Measurements from ENCODE around the gene GARIN5B.
A peak's percentile ranks its signal among the peaks of the same experiment; 100 is the strongest.
"Not testable (repeated sequence)": the region's sequence is repeated elsewhere in the genome, so short reads cannot be mapped to it uniquely, and the experiment has no call there.

Gene GARIN5B

GRCh38 chr19:55346725-55347441 is 16.2 kb downstream of the GARIN5B start:
- DNase-seq: no peak

- no peak for DNase-seq
These were observed 17.0 kb downstream of the GARIN5B start for GRCh38 chr19:55345818-55346724.

GRCh38 chr19:55345101-55345817 is 17.8 kb downstream of the GARIN5B start:
- DNase-seq: no peak

- DNase-seq: no peak
These were observed 18.6 kb downstream of the GARIN5B start for GRCh38 chr19:55344444-55344843.

- no peak for DNase-seq
These were observed 21.2 kb downstream of the GARIN5B start for GRCh38 chr19:55341595-55342531.

- peak; percentile 84 for DNase-seq
These were observed 21.9 kb downstream of the GARIN5B start for GRCh38 chr19:55341171-55341588.

- no peak for DNase-seq
These were observed 22.3 kb downstream of the GARIN5B start for GRCh38 chr19:55340784-55341147.

GRCh38 chr19:55339889-55340783 is 22.9 kb downstream of the GARIN5B start:
- no peak for DNase-seq

GRCh38 chr19:55339105-55339888 is 23.8 kb downstream of the GARIN5B start, which contains the start of gene KMT5C:
TSS of gene KMT5C (plus strand) at chr19:55339876. CDS start at chr19:55341937, 2,061 bp downstream.
- peak; percentile 87 for DNase-seq

GRCh38 chr19:55336101-55336500 is 27.0 kb downstream of the GARIN5B start:
- DNase-seq: no peak

- DNase-seq: no peak
These were observed 29.2 kb downstream of the GARIN5B start for GRCh38 chr19:55333870-55334269.

- DNase-seq: not testable (repeated sequence)
These were observed 33.3 kb downstream of the GARIN5B start for GRCh38 chr19:55329791-55330190.

GRCh38 chr19:55328774-55329318 is 34.2 kb downstream of the GARIN5B start:
- DNase-seq: not testable (repeated sequence)

GRCh38 chr19:55325172-55325571 is 37.9 kb downstream of the GARIN5B start, which contains the start of gene TMEM150B:
TSS of gene TMEM150B (minus strand) at chr19:55325341. CDS start at chr19:55321036, 4,305 bp downstream.
- no peak for DNase-seq

- DNase-seq: no peak
These were observed 38.4 kb downstream of the GARIN5B start for GRCh38 chr19:55324662-55325061.

GRCh38 chr19:55322204-55322885 is 40.7 kb downstream of the GARIN5B start:
- DNase-seq: no peak

- DNase-seq: no peak
These were observed 41.5 kb downstream of the GARIN5B start for GRCh38 chr19:55321466-55322137.

GRCh38 chr19:55320844-55321419 is 42.1 kb downstream of the GARIN5B start:
- no peak for DNase-seq
